Ovary (tissue), 9 donors: Measurements from ENCODE around the gene MKLN1. TPM values are rescaled to one million over a fixed set of nuclear protein-coding genes. Genes with fewer than 3 reads are reported as not detected.
A peak's percentile ranks its signal among the peaks of the same experiment; 100 is the strongest.

Experiments
- DNase-seq, 5 donors: peaks; one replicate each; pipeline ENCODE4 v3.0.0-alpha.2; 2019 to 2020
- H3K27ac ChIP-seq, 2 donors: fragments of 200-600 bp; one replicate each; pipeline versions ENCODE4 v1.5.1 to v1.8.0; 2019 to 2022
- H3K27me3 ChIP-seq: fragments of 200-600 bp; one replicate; pipeline ENCODE4 v1.8.0; 2022
- H3K36me3 ChIP-seq: fragments of 200-600 bp; sonication (generic); one replicate; pipeline ENCODE4 v1.5.1; 2019
- H3K4me1 ChIP-seq: one replicate; pipeline ENCODE4 v1.8.1; 2013; ENCODE audit warnings: mild to moderate bottlenecking, moderate library complexity; ENCODE audit not compliant: insufficient read depth
- H3K4me3 ChIP-seq: fragments of 200-600 bp; sonication (generic); one replicate; pipeline ENCODE4 v1.5.1; 2017
- H3K9me3 ChIP-seq, 2 donors: fragments of 200-600 bp in 1 of 2; sonication (generic) in 1 of 2; one replicate each; pipeline versions ENCODE4 v1.5.1 to v1.8.1; 2013 to 2019; ENCODE audit warnings: mild to moderate bottlenecking in 1 of 2, moderate library complexity in 1 of 2
- CTCF ChIP-seq, 3 donors: fragments of 450-650 bp in 2 of 3; fragments of 200-600 bp in 1 of 3; IDR thresholded peaks; one replicate each; pipeline versions ENCODE4 v1.5.1 to v1.8.0; 2016 to 2022; ENCODE audit warnings: antibody characterized with exemption in 3 of 3, mild to moderate bottlenecking in 1 of 3
- EP300 ChIP-seq: sonication (generic); formaldehyde crosslinking; IDR thresholded peaks from one replicate; pipeline ENCODE4 v1.6.1; 2017; ENCODE audit warnings: antibody characterized with exemption
- POLR2A ChIP-seq: fragments of 450-650 bp; IDR thresholded peaks from one replicate; pipeline ENCODE4 v1.6.1; 2017; ENCODE audit warnings: antibody characterized with exemption, mild to moderate bottlenecking, moderate library complexity
- WGBS, 3 donors: extraction: QIAGEN DNeasy Blood & Tissue Kit in 1 of 3; methylation state at CpG; one replicate each; pipeline versions ENCODE4 v1.1.5 to v1.1.7; 2013 to 2017; 5-methylcytosine and 5-hydroxymethylcytosine counted together
- intact Hi-C, 4 donors: fragments of 100-400 bp; cut with DNase I; formaldehyde crosslinking; loops; one replicate each; pipeline versions ENCODE4 v1.11.0 to v1.15.1; 2022 to 2023
- polyA plus RNA-seq, 2 donors: library from polyadenylated mRNA; stranded (reverse); fragments of 200-250 nt in 1 of 2; fragments of 350-450 nt in 1 of 2; fragmentation: Illumina TruSeq in 1 of 2; extraction: RNeasy Lipid Tissue Mini Kit (QIAGEN cat#74804) in 1 of 2; gene quantifications; one replicate each; pipeline ENCODE4 v1.2.3, GENCODE V29; 2013 to 2014
- total RNA-seq, 7 donors: library from RNA; depleted of rRNA in 2 of 7; stranded (reverse); fragments of >200 nt in 2 of 7; fragmentation: NEBNext Ultra II Directional in 3 of 7; extraction: Animal tissue kit (Norgen Biotek cat#: 25700) in 3 of 7; gene quantifications; one replicate each; pipeline versions ENCODE4 v1.1.0 to v1.2.4, GENCODE V29; 2016 to 2023
- donor health status: DM: no; HTN: no; CAD: no; lungs with moderate emphysema.
- donor health status: DM: no; HTN: no; CAD: no.
- donor health status: Bipolar disorder and iron deficiency.
- donor health status: DM: yes; HTN: yes; CAD: no.
- donor health status: DM: no; HTN: no; CAD: no.
- donor health status: DM: yes; HTN: yes; CAD: no.

Gene MKLN1
- total and polyA plus RNA-seq, 9 donors: 12.7 to 87.1 (median 53.8) TPM

GRCh38 chr7:131530137-131530536 lies 202.5 kb downstream of the MKLN1 start:
- peak in 2 of 5 donors; percentile 6 to 9 for DNase-seq
- TF ChIP-seq EP300 (no peak), POLR2A (no peak), CTCF (IDR thresholded peaks at IDR 0.05) (no peak)

GRCh38 chr7:131532570-131533091 lies 205.0 kb downstream of the MKLN1 start:
- Histone ChIP-seq H3K4me3 (no peak overlapping the region), H3K27me3 (no peaks in the 10 kb centered on the region), H3K27ac (no peak overlapping the region), H3K36me3 (no peaks in the 10 kb centered on the region), H3K4me1 (no peaks in the 10 kb centered on the region), H3K9me3 (no peaks in the 10 kb centered on the region)
- DNase-seq: peak in 2 of 5 donors; percentile 11 to 17
- intact Hi-C loops: no loop called here
- no peak for TF ChIP-seq EP300
- TF ChIP-seq CTCF (IDR thresholded peaks at IDR 0.05): no peak
- TF ChIP-seq POLR2A: no peak
- 82 to 87% (median 85%) methylated on average over 10 of the region's 10 CpGs for WGBS, 3 donors

More at GRCh38 chr7:131530137-131530536, 202.5 kb downstream of the MKLN1 start:
- H3K4me3 ChIP-seq: no peak overlapping the region
- no peak overlapping the region for H3K27ac ChIP-seq
- no peaks in the 10 kb centered on the region for H3K4me1 ChIP-seq
- intact Hi-C loops: no loop called here
- H3K36me3 ChIP-seq: no peaks in the 10 kb centered on the region
- H3K27me3 ChIP-seq: no peaks in the 10 kb centered on the region
- no peaks in the 10 kb centered on the region for H3K9me3 ChIP-seq
- WGBS, 3 donors: 93 to 95% (median 94%) methylated on average over 6 of the region's 6 CpGs

GRCh38 chr7:131533151-131533559 lies 205.5 kb downstream of the MKLN1 start:
- Histone ChIP-seq H3K36me3 (no peaks in the 10 kb centered on the region), H3K27ac (no peak overlapping the region), H3K27me3 (no peaks in the 10 kb centered on the region), H3K9me3 (no peaks in the 10 kb centered on the region), H3K4me1 (no peaks in the 10 kb centered on the region), H3K4me3 (no peak overlapping the region)
- peak in 2 of 5 donors; percentile 9 to 25 for DNase-seq
- TF ChIP-seq POLR2A: no peak
- no peak for TF ChIP-seq CTCF (IDR thresholded peaks at IDR 0.05)
- no peak for TF ChIP-seq EP300
- 61 to 75% (median 65%) methylated on average over 7 to 9 of the region's 9 CpGs for WGBS, 3 donors
- intact Hi-C loops: no loop called here

- TF ChIP-seq CTCF (IDR thresholded peaks at IDR 0.05) (no peak), POLR2A (no peak), EP300 (no peak)
- no peaks in the 10 kb centered on the region for H3K27me3 ChIP-seq
- H3K4me1 ChIP-seq: no peaks in the 10 kb centered on the region
- intact Hi-C loops: no loop called here
- no peak overlapping the region for H3K27ac ChIP-seq
- WGBS, 3 donors: 77 to 85% (median 82%) methylated on average over 12 to 15 of the region's 15 CpGs
- DNase-seq: peak in 1 of 5 donors; percentile 21
- H3K9me3 ChIP-seq: no peaks in the 10 kb centered on the region
- no peak overlapping the region for H3K4me3 ChIP-seq
- H3K36me3 ChIP-seq: no peaks in the 10 kb centered on the region
Observed at GRCh38 chr7:131533566-131534561, 206.2 kb downstream of the MKLN1 start.
